Activated CD4-positive, alpha-beta T cell treated with anti-CD3 and anti-CD28 coated beads for 24 hours (primary cell): ENCODE results near the gene A3GALT2.

Experiments used
- DNase-seq, 2 donors: peaks; one replicate each; pipeline ENCODE4 v3.0.0-alpha.2; 2020; ENCODE audit warnings: low read depth in 2 of 2

Gene A3GALT2

DNA sequence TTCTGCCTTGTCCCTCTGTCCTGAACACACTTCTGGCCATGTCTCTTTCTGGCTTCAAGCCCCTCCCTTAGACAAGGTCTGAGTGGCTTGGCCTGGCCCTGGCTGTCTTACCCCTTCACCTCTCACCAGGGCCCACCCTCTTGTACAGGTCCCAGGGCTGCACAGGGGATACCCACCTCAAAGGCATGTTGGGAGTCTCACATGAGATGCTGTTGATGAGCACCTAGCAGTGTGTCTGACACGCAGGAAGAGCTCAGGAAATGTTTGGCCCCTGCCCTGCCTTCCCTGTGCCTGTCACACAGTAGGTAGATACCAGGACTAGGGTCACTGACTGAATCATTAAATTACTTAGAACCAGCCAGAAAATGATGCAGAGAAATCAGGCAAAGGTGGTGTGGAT lies 48.0 kb downstream of the A3GALT2 start:
- no peak for DNase-seq

DNA sequence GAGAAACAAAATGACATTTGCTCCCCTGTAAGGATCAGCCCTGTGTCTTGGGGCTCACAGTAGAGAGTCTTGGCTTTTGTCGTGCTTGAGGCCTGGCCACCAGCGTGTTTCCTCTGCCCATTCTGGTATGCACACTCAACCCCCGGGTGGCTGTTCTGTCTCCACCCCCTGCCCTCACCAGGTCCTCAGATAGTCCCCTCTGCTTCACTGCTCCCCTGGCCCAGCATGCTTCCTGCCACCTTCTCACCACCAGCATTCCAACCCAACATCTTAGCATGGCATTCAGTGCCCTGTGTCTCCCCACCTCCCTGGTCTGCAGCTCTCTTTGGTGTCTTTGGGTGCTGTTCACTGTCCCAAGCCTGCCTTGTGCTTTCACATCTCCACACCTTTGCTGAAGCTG lies 48.4 kb downstream of the A3GALT2 start:
- DNase-seq: no peak

DNA sequence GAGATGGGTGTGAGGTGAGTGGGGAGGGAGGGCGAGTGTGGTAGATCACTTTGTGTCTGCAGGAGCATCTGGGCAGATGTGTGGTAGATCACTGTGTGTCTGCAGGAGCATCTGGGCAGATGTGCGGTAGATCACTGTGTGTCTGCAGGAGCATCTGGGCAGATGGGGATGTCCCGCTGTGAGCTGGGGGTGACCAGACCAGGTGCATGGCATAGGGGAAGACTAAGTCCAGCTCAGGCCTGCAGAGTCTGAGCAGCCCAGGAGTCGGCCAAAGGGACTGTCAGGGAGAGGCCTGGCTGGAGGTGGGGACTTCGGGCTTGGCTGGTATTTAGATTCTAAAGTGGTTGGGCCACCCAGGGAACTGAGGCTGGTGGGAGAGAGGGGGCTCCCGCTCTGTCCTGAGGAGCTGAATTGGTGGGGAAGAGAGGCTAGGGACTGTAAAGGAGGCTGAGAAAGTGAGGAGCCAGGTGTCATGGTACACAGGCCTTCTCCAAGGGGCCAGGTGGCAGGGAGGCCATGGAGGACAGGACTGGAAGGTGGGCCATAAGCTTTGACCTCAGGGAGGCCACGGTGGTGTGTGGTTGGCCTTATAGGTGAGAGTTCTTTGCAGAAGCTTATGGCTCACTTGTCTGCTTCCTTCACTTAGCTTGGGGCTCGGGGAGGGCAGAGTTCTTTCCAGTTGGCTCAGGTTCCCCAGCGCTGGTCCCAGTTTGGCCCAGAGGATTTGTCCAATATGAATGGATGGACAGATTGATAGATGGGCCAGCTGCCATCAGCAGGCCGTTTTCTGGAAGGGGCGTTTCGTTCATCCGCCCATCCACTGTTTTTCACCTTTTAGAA lies 49.0 kb downstream of the A3GALT2 start:
- no peak for DNase-seq

DNA sequence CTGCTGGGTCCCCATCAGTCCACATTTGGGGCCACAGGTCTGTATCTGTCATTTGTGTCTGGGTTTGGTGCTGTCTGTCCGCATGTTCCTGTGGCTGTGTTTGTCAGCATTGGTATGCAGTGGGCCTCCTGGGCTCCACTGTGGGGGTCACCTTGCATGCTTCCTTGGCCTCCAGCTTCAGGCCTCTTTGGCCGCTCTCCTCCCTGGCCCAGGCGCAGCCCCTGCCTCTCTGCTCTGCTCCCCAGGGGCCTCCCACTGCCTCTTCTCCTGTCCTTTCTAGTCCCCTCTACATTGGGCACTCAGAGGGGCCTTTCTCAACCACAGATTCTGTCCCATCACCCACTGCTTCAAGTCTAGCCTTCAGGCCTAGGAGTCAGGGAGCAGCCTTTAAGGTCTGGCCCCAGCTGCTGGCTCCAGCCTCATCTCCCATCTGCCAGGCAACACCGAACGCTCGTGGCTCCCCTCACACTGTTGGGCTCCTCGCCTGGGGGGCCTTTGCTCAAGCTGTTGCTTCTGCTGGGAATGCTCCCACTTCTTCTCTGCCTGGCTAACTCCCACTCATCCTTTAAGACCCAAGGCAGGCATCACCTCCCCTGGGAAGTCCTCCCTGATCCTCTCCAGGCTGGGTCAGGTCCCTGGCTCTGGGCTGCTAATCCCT lies 50.0 kb downstream of the A3GALT2 start:
- DNase-seq: no peak

DNA sequence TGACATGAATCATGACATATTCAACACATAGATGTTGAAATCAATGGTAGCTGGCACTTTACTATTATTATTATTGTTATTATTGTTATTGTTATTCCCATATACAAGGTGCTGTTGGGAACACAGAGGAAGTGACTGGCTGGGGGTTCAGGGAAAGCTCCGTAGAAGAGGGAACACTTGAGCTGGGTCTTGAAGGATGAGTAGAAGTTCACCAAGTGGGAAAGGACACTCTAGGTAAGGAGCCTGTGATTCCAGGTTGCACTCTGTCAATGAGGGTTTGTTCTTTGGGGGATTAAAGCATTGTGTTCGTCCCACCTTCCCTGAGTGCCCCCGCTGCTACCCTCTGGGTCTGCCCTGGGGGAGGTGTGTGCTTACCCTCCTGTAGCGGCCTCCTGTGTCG lies 50.5 kb downstream of the A3GALT2 start:
- DNase-seq: no peak

DNA sequence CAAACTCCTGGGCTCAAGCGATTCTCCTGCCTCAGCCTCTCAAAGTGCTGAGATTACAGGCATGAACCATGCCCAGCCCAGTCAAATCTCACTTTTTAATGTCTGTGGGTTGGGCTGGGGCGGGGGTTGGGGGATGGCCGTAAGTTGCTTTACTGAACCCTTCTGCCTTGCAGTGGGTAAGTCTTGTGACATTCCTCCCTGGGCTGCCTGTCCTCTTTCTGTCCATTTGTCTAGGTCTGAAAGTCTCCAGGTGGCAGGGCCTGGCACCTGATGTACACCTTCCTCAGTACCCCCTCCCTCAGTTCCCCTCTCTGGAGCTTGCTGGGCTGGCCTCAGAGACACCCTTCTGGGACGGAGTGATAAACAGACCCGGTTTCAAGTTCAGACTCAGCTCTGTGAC lies 51.3 kb downstream of the A3GALT2 start:
- DNase-seq: no peak

DNA sequence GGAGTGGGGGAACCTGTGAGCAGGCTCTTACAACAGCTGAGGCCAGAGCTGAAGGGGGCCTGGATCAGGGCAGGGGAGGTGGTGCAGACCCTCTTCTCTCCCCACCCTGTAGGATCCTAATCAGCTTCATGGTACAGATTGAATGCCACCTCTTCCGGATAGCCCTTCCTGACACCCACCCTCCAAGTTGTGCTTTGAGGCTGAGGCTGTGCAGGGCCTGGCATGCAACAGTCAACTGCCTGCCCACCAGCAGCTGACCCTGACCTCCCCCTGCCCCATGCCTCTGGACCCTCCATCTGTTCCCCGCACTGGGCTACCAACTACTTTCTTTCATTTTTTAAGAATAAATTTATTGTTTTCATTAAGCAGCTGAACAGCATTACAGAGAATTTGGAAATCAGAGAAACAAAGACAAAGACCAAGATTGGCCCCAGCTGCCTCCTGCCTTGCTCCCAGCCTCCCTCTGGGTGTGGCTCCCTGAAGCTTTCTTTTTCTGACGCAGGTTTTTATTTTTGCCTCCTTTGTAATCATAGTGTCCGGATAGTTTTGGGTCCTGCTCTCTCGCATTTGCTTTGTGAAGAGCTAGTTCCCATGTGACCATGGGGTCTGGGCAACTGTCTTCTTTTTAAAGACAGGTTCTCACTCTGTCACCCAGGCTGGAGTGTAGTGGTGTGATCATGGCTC lies 51.8 kb downstream of the A3GALT2 start:
- DNase-seq: no peak

DNA sequence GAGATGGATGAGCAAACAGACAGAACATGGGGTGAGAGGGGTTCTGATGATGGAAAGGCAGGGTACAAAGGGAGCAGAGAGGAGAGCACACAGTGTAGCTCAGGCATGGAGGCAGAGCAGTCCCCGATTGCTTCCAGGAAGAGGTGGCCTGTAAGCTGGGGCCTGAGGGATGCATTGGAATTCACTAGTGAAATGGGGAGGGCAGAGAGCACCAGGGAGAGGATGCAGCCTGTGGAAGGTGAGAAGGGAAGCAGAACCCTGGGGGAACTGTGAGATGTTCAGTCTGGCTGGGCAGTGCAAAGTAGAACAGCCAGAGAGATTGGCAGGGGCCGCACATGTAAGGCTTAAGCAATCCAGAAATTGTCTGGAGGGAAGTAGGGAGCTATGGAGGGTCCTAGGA lies 52.4 kb downstream of the A3GALT2 start:
- no peak for DNase-seq

DNA sequence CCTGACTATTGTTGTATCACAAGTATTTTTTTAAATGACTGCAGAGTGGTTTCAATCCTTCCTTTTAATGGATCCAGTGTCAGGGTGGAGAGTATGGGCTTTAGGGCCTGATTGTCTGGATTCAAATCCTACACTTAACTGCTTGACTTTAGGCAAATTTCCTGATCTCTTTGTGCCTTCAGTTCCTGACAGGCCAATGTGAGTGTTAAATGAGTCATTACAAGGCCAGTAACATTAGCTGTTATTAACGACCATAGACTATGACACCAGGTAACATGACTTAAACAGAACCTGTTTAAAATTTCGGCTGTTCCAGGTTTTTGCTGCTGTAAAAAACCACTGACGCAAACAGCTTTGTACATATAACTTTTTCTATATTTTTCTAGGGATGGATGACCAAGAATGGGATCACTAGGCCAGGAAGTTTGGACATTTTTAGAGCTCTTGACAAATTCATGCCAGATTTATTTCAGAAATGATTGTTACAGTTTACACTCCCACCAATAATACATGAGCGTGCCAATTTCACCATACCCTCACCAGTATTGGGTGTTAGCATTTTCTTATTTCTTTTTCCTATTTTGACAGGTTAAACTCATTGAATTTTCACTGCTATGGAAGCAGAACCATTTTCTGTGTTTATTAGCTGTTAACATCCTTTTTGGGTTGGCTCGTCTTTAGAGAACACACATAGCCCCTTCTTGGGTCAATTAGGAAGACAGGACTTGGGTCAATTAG lies 53.3 kb downstream of the A3GALT2 start:
- no peak for DNase-seq

DNA sequence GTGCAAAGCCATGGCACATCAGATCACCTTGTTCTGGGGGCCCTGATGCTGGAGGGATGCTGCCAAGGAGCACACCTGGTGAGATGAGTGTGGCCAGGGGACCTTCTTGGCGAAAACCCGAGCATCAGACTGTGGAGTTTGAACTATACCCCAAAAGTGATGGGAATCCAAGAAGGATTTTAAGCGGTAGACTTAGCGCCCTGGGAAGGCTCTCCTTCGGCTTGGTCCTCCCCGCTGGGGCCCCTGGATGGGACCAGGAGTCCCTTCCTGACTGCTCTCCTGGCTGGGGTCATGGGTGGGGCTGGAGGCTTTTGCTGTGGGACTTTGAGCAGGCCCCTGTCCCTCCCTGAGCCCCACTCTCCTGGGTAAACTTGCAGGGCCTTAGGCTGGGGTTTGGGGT lies 54.1 kb downstream of the A3GALT2 start:
- DNase-seq: no peak

DNA sequence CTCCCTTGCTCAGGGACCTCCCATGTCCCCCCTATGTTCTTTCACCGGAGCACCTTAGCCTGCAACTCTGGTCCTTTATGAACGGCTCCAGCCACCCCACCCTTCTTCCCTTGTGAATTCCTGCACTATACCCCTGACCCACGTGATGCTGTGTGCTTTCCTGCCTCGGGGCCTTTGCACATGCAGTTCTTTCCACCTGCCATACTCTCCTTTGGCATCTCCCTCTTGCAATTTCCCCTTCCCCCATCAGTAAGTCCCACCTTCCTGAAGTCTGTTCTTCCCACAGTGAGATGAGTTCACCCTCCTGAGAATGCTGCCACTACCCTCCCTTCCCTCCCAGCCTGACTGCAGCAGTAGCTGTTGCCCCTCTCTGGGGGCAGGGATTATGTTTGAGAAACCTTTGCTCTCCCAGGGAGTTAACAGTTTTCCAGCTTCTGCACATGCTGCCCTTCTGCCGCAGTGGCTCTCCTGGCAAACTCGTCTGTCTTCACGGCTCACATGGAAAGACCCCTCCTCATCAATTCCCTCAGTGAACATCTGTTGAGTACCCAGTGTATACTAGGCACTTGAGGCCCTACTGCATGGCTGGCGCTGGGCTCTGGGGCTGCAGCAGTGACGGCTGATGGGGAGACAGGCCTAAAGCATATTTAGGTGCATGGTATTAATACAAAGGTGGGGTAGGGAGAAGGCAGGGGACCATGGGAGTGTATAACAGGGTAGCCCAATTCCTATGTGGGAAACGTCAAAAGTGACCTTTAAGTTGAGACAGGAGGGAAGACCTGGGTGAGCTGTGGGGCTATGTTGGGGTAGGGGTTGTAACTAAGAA lies 54.9 kb downstream of the A3GALT2 start:
- no peak for DNase-seq

DNA sequence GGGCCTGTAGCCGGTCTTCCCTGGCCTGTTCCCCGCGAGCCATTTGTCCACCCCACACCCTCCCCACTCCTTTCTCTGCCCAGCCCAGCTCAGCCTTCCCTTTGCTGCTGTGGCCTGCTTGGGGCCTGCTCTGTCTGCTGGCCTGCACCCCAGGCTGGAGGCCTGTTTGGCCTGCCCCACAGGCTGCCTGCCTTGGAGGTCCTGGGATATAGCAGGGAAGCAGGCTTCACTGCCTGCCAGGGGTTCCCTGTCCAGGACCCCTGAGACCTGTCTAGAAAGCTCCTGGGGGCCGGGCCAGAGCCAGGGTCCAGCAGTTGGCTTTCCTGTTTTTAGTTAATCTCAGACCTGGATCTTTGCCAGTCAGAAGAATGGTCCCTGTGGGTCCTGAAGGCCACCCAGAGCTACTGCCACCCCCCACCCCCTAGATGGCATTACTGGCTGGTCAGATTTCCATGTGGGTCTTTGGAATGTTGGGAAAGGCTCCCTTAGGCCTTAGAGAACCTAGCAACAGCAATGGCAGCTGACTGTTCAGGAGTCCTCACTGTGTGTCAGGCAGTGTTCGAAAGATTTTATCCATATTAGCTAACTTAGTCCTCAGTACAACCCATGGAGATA lies 56.9 kb downstream of the A3GALT2 start:
- DNase-seq: no peak

DNA sequence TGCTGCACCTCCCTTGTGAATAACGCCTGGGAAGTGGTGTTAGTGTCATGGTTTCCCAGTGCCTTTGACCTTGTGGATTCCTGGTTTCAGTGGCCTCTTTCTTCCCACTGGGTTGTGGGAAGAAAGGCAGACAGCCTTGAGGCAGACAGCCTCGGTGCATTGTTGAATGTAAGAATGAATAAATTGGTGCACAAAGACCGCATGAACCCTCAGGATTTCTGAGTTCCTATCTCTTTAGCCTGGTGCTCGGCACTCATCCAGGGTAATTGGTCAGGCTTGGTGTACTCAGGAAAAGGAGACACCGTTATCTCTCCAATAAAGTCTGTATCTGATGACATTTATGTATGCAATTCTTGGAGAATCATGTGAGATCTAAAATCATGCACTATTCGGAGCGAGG lies 59.6 kb downstream of the A3GALT2 start:
- no peak for DNase-seq

DNA sequence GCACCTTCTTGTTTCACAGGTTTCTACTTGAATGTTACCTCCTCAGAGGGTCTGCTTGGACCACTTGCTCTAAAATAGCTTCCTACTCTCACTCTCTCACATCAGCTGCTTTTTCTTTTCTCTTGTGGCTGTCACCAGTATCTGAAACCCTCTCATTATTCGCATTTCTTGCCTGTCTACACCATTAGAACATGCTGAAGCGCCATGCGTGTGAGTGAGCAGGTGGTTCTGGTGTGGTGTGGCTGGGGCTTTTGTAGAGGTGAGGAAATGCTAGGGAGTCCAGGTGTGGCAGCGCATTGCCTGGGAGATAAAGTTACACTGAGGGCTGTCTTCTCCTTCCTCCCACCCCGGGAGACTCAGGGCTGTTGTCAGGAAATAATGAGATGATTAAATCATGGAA lies 60.5 kb downstream of the A3GALT2 start:
- no peak for DNase-seq

DNA sequence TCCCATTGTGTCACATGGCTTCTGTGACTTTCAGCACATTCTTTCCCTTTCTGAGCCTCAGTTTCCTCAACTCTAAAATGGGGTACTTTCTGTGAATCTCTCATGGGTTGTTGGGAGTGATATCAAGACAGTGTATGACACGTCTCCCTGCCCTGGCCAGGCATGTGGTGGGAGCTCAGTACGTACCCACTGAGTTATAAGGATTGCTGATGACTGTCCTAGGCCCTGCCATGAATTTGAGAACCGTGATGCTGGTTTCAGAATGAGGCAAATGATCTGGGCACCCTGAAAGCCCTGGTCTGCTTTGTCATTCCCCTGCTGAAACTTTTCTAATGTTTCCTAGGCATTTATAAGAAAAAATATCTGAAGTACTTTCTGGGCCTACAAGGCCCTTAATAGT lies 61.0 kb downstream of the A3GALT2 start:
- DNase-seq: no peak

DNA sequence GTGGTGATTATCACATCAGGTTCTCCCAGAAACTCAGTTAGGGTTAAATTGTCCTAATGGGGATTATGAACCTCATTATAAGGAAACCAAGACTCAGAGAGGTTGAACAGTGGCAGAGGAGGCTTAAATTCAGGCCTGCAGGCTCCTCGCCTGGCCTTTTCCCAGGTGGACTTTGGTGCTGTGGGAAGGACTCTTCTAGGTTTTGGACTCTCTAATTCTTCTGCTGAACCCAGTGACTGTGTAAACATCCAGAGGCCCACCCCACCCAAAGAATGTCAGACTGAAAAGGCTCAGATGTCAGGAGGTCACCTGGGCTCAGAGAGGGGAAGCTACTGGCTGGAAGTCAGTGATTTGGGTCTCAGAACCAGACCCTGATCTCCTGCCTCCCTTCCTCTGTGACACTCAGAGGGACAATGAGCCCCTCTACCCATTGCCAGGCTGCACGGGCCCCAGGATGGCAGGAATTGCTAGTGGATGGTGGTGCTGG lies 62.1 kb downstream of the A3GALT2 start:
- no peak for DNase-seq

DNA sequence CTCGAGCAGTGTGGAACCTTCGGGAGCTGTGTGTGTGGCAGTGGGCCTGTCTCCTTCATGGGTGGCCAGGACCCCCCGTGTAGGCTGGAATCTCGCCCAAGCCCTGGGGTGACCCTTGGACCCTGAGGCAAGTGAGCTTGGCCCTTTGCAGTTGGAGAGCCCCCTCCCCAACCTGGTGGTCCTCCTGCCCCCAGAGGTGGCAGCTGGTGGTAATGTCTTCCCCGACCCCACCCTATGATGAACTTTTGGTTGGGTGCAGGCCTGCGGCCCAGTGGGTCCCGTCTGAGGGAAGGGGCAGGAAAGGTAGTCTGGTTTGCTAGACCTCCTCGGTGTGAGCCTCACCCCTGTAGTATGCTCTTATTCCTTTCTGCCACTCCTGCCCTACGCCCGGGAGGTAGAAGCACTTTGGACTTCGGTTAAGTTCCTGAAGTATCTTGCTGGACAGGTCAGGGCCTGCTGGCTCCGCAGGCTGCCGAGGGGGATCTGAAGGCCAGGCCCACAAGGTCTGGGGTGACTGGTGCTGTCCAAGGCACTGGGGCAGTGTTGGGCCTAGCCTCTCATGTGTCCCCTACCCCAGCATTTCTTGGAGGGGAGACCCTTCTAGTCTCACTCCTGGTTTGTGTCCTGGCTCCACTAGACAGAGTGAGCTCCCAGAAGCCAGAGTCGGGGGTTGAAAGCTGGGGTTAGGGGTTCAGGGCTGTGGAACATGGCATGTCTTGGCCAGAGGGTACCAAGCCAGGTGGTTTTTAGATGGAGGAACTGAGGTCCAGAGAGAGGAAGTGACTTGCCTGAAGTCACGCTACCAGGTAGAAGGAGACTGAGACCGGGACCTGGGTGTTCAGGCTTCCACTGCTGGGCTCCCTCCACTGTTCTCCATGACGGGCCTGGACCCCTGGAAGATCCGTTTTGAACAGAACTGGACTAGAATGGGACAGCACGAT lies 62.9 kb downstream of the A3GALT2 start:
- no peak for DNase-seq

DNA sequence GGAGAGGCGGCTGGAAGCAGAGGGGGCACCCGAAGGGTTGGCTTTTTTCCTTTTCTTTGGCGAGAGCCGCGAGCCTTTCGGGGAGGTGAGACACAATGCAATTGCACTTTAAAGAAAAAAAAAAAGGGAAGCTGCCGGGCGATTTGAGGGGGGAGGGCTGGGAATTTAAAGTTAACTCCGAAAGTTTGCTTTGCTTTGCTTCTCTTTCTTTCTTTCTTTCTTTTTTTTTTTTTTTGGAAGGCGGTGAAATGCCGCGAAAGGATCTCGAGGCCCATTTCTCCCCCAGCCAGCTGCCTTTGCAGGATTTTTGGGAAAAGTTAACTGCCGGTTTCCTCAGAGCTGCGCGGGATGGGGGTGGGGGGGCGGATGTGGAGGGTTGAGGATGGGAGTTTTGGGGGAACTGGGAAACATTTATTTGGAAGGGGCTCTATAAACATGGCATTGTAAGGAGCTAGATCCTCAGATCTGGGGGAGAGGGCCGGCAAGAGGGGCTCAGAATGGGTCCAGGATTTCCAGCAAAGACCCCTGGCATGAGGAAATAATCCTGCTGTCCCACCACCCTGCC lies 63.6 kb downstream of the A3GALT2 start:
- DNase-seq: no peak
